SK-N-SH (cell line): Measurements from ENCODE around the gene C12orf60. TPM values are rescaled to one million over a fixed set of nuclear protein-coding genes. Genes with fewer than 3 reads are reported as not detected.

Source experiments
- CTCF ChIA-PET: fragments of 300-600, 350-600 bp; formaldehyde crosslinking; extraction: SDS; loops from one replicate; lab custom pipeline; 2021; lab: Yijun Ruan, JAX
- POLR2A ChIA-PET: fragments of 350-600 bp; sonication (Branson Sonifier 250); formaldehyde crosslinking; extraction: SDS; loops from one replicate; lab custom pipeline; 2020; ENCODE audit warnings: antibody characterized with exemption, inconsistent platforms; lab: Yijun Ruan, JAX
- DNase-seq: peaks from one replicate; pipeline ENCODE4 v3.0.0; 2012
- H2AFZ ChIP-seq: fragments of 200-600 bp; sonication (generic); 2 replicates; pipeline ENCODE4 v1.8.1; 2016; ENCODE audit warnings: antibody characterized with exemption, mild to moderate bottlenecking, low read depth
- H3F3A ChIP-seq: fragments of 200-600 bp; sonication (generic); replicated peaks from 2 replicates; pipeline ENCODE3; 2016; ENCODE audit warnings: antibody characterized with exemption, mild to moderate bottlenecking; ENCODE audit not compliant: insufficient read depth
- H3K27ac ChIP-seq, 2 experiments: fragments of 200-500 bp in 1 of 2; fragments of 200-600 bp in 1 of 2; sonication (Bioruptor generic) in 1 of 2; sonication (generic), shearing (Covaris generic) in 1 of 2; 2 replicates each; pipeline versions ENCODE4 v1.5.1 to v1.6.1; 2014 to 2016; ENCODE audit warnings: low read depth in 2 of 2, inconsistent platforms in 1 of 2, low read length in 1 of 2, mild to moderate bottlenecking in 1 of 2, mixed read lengths in 1 of 2
- H3K27me3 ChIP-seq: fragments of 200-600 bp; sonication (generic), shearing (Covaris generic); 2 replicates; pipeline ENCODE4 v1.6.1; 2016; ENCODE audit warnings: mixed run types; ENCODE audit not compliant: insufficient read depth
- H3K36me3 ChIP-seq, 2 experiments: fragments of 200-500 bp in 1 of 2; fragments of 200-600 bp in 1 of 2; sonication (Bioruptor generic) in 1 of 2; sonication (generic) in 1 of 2; replicated peaks in 1 of 2; 2 replicates each; pipeline versions ENCODE3 to v1.5.1; 2014 to 2016; ENCODE audit warnings: low read length in 1 of 2, mild to moderate bottlenecking in 1 of 2; ENCODE audit not compliant: insufficient read depth in 2 of 2, control insufficient read depth in 1 of 2
- H3K4me1 ChIP-seq, 2 experiments: fragments of 200-500 bp in 1 of 2; fragments of 200-600 bp in 1 of 2; sonication (Bioruptor generic) in 1 of 2; sonication (generic), shearing (Covaris generic) in 1 of 2; 2 replicates each; pipeline versions ENCODE4 v1.5.1 to v1.6.1; 2014 to 2016; ENCODE audit warnings: low read depth in 1 of 2, low read length in 1 of 2, mixed run types in 1 of 2; ENCODE audit not compliant: insufficient read depth in 2 of 2, control insufficient read depth in 1 of 2
- H3K4me2 ChIP-seq: fragments of 200-600 bp; sonication (generic), shearing (Covaris generic); 2 replicates; pipeline ENCODE4 v1.6.1; 2017; ENCODE audit warnings: mixed run types
- H3K4me3 ChIP-seq, 2 experiments: fragments of 200-500 bp in 1 of 2; fragments of 200-600 bp in 1 of 2; sonication (Bioruptor generic) in 1 of 2; sonication (generic), shearing (Covaris generic) in 1 of 2; 2 replicates each; pipeline versions ENCODE4 v1.5.1 to v1.8.1; 2014 to 2016; ENCODE audit warnings: low read depth in 2 of 2, inconsistent platforms in 1 of 2, low read length in 1 of 2, mild to moderate bottlenecking in 1 of 2, mixed read lengths in 1 of 2, moderate library complexity in 1 of 2
- H3K79me2 ChIP-seq: fragments of 200-600 bp; sonication (generic); 2 replicates; pipeline ENCODE4 v1.8.1; 2017; ENCODE audit warnings: mild to moderate bottlenecking; ENCODE audit not compliant: insufficient read depth
- H3K9ac ChIP-seq: fragments of 200-600 bp; sonication (generic); 2 replicates; pipeline ENCODE4 v1.6.1; 2017; ENCODE audit warnings: mixed run types
- H3K9me2 ChIP-seq: fragments of 200-600 bp; sonication (generic); 2 replicates; pipeline ENCODE4 v1.6.1; 2017; ENCODE audit warnings: mixed run types
- H3K9me3 ChIP-seq: fragments of 200-600 bp; sonication (generic); 2 replicates; pipeline ENCODE4 v1.6.1; 2017; ENCODE audit warnings: mixed run types, mild to moderate bottlenecking, moderate library complexity
- H4K20me1 ChIP-seq: fragments of 200-600 bp; sonication (generic); 2 replicates; pipeline ENCODE4 v1.6.1; 2017; ENCODE audit warnings: mild to moderate bottlenecking, mixed run types; ENCODE audit not compliant: insufficient read depth
- CHD2 ChIP-seq: fragments of 150-350 bp; IDR thresholded peaks from 2 replicates; pipeline ENCODE4 v1.6.1; 2018; ENCODE audit warnings: low read length; ENCODE audit not compliant: partially characterized antibody
- ELF1 ChIP-seq: IDR thresholded peaks from 2 replicates; pipeline ENCODE4 v1.4.0; 2012
- FOXJ3 ChIP-seq: sonication (generic); formaldehyde crosslinking; IDR thresholded peaks from 2 replicates; pipeline ENCODE4 v1.5.1; 2020; ENCODE audit warnings: mild to moderate bottlenecking, missing genetic modification reagents
- GABPA ChIP-seq: IDR thresholded peaks from 2 replicates; pipeline ENCODE4 v1.4.0; 2012; ENCODE audit warnings: low read depth, mild to moderate bottlenecking
- IRF3 ChIP-seq: fragments of 150-350 bp; IDR thresholded peaks from 2 replicates; pipeline ENCODE4 v1.6.1; 2016; ENCODE audit warnings: mild to moderate bottlenecking, low read depth, low read length
- MAX ChIP-seq: IDR thresholded peaks from 2 replicates; pipeline ENCODE4 v1.4.0; 2012; ENCODE audit warnings: low read depth
- NRF1 ChIP-seq: IDR thresholded peaks from 2 replicates; pipeline ENCODE4 v1.6.1; 2012; ENCODE audit warnings: low read depth, mild to moderate bottlenecking, low read length
- POLR2AphosphoS5 ChIP-seq: IDR thresholded peaks from 2 replicates; pipeline ENCODE4 v1.6.1; 2012; ENCODE audit warnings: low read depth, low read length
- RFX5 ChIP-seq: IDR thresholded peaks from 2 replicates; pipeline ENCODE4 v1.6.1; 2012; ENCODE audit warnings: mild to moderate bottlenecking, improper control_type of control experiment, low read length
- SIN3A ChIP-seq: IDR thresholded peaks from 2 replicates; pipeline ENCODE4 v1.6.1; 2012; ENCODE audit warnings: low read depth, mild to moderate bottlenecking, low read length, moderate library complexity, borderline replicate concordance
- TEAD4 ChIP-seq: IDR thresholded peaks from 2 replicates; pipeline ENCODE4 v1.4.0; 2012; ENCODE audit warnings: mild to moderate bottlenecking, borderline replicate concordance; ENCODE audit not compliant: insufficient read depth
- YY1 ChIP-seq: IDR thresholded peaks from 2 replicates; pipeline ENCODE4 v1.4.0; 2012; ENCODE audit warnings: low read depth, mild to moderate bottlenecking
- WGBS: methylation state at CpG from one replicate; pipeline ENCODE4 v1.1.6; 2017; ENCODE audit warnings: low lambda C conversion rate; 5-methylcytosine and 5-hydroxymethylcytosine counted together
- polyA plus RNA-seq, 3 experiments: library from polyadenylated mRNA; depleted of rRNA; stranded (reverse); fragments of >200 nt; gene quantifications; 2 replicates each; pipeline ENCODE4 v1.2.3, GENCODE V29; 2012

The C12orf60 gene
- polyA plus RNA-seq, 1 of the 3 experiments (the other 2 are of a cell fraction), result 0.87 TPM

GRCh38 chr12:14826491-14826890 is 23.0 kb downstream of the C12orf60 start (continued):
- TF ChIP-seq MAX, result no peak
- no peak for TF ChIP-seq SIN3A
- TF ChIP-seq IRF3, result no peak
- no peak for TF ChIP-seq FOXJ3 (CRISPR knock-in tag)
- TF ChIP-seq TEAD4, result no peak
- TF ChIP-seq CHD2, result no peak
- TF ChIP-seq, all 33 proteins: peak for 0

GRCh38 chr12:14827043-14827442 is 23.6 kb downstream of the C12orf60 start:
- Histone ChIP-seq H2AFZ (no peak overlapping the region), H3F3A (no peaks in the 10 kb centered on the region), H3K27me3 (no peaks in the 10 kb centered on the region), H3K9me3 (no peaks in the 10 kb centered on the region), H3K9me2 (no peaks in the 10 kb centered on the region), H3K27ac (no peak overlapping the region), H3K79me2 (no peaks in the 10 kb centered on the region), H3K4me2 (no peak overlapping the region), H3K4me3 (no peak overlapping the region), H3K9ac (no peak overlapping the region), H4K20me1 (no peaks in the 10 kb centered on the region), H3K36me3 (no peaks in the 10 kb centered on the region), H3K4me1 (no peaks in the 10 kb centered on the region; a peak in 1 of 4 replicates)
- TF ChIP-seq POLR2AphosphoS5 (no peak), ELF1 (no peak), YY1 (no peak), MAX (no peak), TEAD4 (no peak), NRF1 (no peak), RFX5 (no peak), GABPA (no peak), FOXJ3 (CRISPR knock-in tag) (no peak)
- WGBS, result 93% methylated on average over 2 of the region's 2 CpGs
- ChIA-PET CTCF (interaction anchor here (1.3 kb wide), 1 partner anchor 169 kb away, joined by 3 read pairs; no protein-coding TSS in a partner anchor), POLR2A (no interaction called here)
- DNase-seq, result no peak

GRCh38 chr12:14828892-14829291 is 25.4 kb downstream of the C12orf60 start:
- Histone ChIP-seq H3F3A (peaks cover 6% of the 10 kb centered on the region), H3K9me3 (no peaks in the 10 kb centered on the region), H3K4me3 (no peak overlapping the region), H2AFZ (no peak overlapping the region), H3K79me2 (no peaks in the 10 kb centered on the region), H3K4me2 (no peak overlapping the region), H4K20me1 (no peaks in the 10 kb centered on the region), H3K9me2 (no peaks in the 10 kb centered on the region), H3K27ac (no peak overlapping the region), H3K9ac (no peak overlapping the region), H3K36me3 (no peaks in the 10 kb centered on the region), H3K4me1 (peaks cover 1 to 4% of the 10 kb centered on the region in 2 experiments; a peak in 2 of 4 replicates), H3K27me3 (no peaks in the 10 kb centered on the region)
- POLR2A ChIA-PET, result no interaction called here
- TF ChIP-seq NRF1 (no peak), RFX5 (peak; percentile 98)
- CTCF ChIA-PET, result interaction anchor here (1.1 to 1.5 kb wide), 2 partner anchors 59 to 392 kb away, joined by 3 to 4 read pairs; partner anchors contain the start of gene RERG
- peak; percentile 32 for DNase-seq
